ENCODE data around the gene CRYGC.

Gene CRYGC

GRCh38 chr2:208096080-208096479 lies 33.5 kb downstream of the CRYGC start:
- DNase-seq (ENCODE audit: low read depth) = no peak

- no peak for DNase-seq (ENCODE audit: low read depth)
Observed at GRCh38 chr2:208093128-208093527, 36.5 kb downstream of the CRYGC start.

DNA sequence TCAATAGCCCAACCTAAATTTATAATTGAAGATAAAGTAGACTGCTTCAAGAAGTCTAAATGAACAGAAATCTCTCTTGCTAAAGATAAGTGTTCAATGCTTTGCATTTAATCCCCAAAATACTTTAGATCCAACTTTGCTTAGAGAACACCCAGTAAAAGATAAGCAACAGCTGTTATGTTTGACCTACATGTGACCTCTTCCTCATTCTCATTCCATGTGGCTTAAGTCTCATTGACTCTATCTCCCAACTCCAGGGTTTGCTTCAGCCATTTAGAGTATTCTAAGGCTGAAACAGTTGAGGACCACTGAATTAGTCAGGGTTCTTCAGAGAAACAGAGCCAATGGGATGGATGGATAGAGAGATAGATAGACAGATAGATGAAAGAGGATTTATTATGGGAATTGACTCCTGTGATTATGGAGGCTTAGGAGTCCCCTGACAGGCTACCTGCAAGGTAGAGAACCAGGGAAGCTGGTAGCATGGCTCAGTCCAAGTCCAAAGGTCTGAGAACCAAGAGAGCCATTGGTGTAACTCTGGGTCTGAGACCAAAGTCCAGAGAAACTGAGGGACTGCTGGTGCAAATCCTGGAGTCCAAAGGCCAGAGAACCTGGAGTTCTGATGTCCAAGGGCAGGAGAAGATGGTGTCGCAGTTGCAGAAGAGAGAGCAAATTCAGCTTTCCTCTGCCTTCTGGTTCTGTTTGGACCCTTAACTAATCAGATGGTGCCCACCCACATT lies 37.4 kb downstream of the CRYGC start:
- no peak for DNase-seq (ENCODE audit: low read depth)

DNA sequence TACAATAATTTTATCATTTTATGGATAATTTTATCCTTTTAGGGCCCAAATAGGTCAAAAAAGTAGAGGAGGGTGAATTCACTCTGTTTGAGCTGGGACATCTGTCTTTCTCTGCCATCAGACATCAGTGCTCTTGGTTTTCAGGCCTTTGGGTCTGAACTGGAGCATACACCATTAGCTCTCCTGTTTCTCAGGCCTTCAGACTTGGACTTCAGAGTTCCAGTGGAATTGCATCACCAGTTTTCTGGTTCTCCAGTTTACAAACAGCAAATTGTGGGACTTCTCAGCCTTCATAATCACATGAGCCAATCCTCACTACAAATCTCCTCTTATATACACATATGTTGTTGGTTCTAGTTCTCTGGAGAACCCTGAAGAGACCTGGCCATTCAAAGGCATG lies 39.2 kb downstream of the CRYGC start:
- no peak for DNase-seq (ENCODE audit: low read depth)

DNA sequence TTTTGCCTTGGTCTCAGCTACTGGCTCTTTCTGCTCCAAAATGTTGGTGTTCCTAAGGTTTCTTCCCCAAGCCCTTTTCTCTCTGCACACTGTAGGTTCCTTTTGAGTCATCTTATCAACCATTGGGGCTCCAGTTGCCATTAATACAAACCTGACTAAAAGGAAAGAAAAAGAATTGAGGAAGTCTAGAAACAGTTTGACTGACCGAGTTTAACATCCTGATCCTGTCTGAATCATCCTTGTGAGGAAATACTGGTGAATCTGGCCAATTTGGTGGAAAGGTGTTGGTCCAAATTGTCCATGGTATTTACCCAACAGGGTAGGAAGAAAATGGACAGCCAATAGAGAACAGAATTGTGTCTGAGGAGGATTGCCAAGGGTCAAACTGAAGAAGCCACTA lies 43.6 kb downstream of the CRYGC start:
- DNase-seq (ENCODE audit: low read depth) = no peak

DNA sequence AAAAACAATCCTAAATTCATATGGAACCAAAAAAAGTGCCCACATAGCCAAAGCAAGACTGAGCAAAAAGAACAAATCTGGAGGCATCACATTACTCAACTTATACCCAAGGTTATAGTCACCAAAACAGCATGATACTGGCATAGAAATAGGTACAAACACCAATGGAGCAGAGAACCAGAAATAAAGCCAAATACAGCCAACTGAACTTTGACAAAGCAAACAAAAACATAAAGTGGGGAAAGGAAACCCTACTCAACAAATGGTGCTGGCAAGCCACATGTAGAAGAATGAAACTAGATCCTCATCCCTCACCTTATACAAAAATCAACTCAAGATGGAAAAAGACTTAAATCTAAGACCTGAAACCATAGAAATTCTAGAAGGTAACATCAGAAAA lies 45.8 kb downstream of the CRYGC start:
- no peak for DNase-seq (ENCODE audit: low read depth)

All from stromal cell of bone marrow (primary cell).